ENCODE measurements around the gene SH3GLB1. TPM values are rescaled to one million over a fixed set of nuclear protein-coding genes. Genes with fewer than 3 reads are reported as not detected.

SH3GLB1 gene
- total RNA-seq, 4 donors from 2014 or later, result 56.2 to 73.1 (median 61.8) TPM

GRCh38 chr1:86750530-86750929, 46.2 kb downstream of the SH3GLB1 start:
- no peak overlapping the region for H3K4me3 ChIP-seq
- H3K36me3 ChIP-seq, result peaks cover 0 to 13% (median 11%) of the 10 kb centered on the region in 4 donors
- H3K9me3 ChIP-seq, result no peaks in the 10 kb centered on the region
- intact Hi-C loops (cut with DNase I), result no loop called here
- WGBS, result 88% methylated on average over 5 of the region's 5 CpGs
- H3K27ac ChIP-seq (replicated peaks in 1 of 4), result no peak overlapping the region
- peaks cover 0 to 5% (median 0%) of the 10 kb centered on the region in 4 donors for H3K27me3 ChIP-seq
- no peaks in the 10 kb centered on the region for H3K4me1 ChIP-seq
- no peak for DNase-seq (ENCODE audit: extremely low spot score)
- TF ChIP-seq EP300 (IDR thresholded peaks at IDR 0.05) (no peak), CTCF (IDR thresholded peaks at IDR 0.05) (no peak), POLR2AphosphoS5 (IDR thresholded peaks at IDR 0.05) (no peak), POLR2A (IDR thresholded peaks at IDR 0.05; ENCODE audit: low read depth) (no peak)

GRCh38 chr1:86751923-86752322, 47.5 kb downstream of the SH3GLB1 start:
- no peak overlapping the region for H3K4me3 ChIP-seq
- H3K27me3 ChIP-seq, result peaks cover 0 to 11% (median 0%) of the 10 kb centered on the region in 4 donors
- H3K36me3 ChIP-seq, result peaks cover 0 to 6% (median 0%) of the 10 kb centered on the region in 4 donors
- H3K4me1 ChIP-seq, result no peaks in the 10 kb centered on the region
- intact Hi-C loops (cut with DNase I), result no loop called here
- 92% methylated on average over 6 of the region's 6 CpGs for WGBS
- no peak for DNase-seq (ENCODE audit: extremely low spot score)
- H3K27ac ChIP-seq (replicated peaks in 1 of 4), result no peak overlapping the region
- no peak for TF ChIP-seq POLR2A (IDR thresholded peaks at IDR 0.05; ENCODE audit: low read depth)
- no peak for TF ChIP-seq EP300 (IDR thresholded peaks at IDR 0.05)
- TF ChIP-seq CTCF (IDR thresholded peaks at IDR 0.05), result no peak
- no peak for TF ChIP-seq POLR2AphosphoS5 (IDR thresholded peaks at IDR 0.05)
- H3K9me3 ChIP-seq, result no peaks in the 10 kb centered on the region

- no peak for DNase-seq (ENCODE audit: extremely low spot score)
- H3K4me1 ChIP-seq, result no peaks in the 10 kb centered on the region
- no peak for TF ChIP-seq EP300 (IDR thresholded peaks at IDR 0.05)
- TF ChIP-seq POLR2A (IDR thresholded peaks at IDR 0.05; ENCODE audit: low read depth), result no peak
- no peak for TF ChIP-seq CTCF (IDR thresholded peaks at IDR 0.05)
- no peak for TF ChIP-seq POLR2AphosphoS5 (IDR thresholded peaks at IDR 0.05)
- no peaks in the 10 kb centered on the region for H3K9me3 ChIP-seq
- H3K4me3 ChIP-seq, result no peak overlapping the region
- intact Hi-C loops (cut with DNase I), result no loop called here
- H3K27ac ChIP-seq (replicated peaks in 1 of 4), result no peak overlapping the region
- peaks cover 0 to 11% (median 0%) of the 10 kb centered on the region in 4 donors for H3K27me3 ChIP-seq
- no peaks in the 10 kb centered on the region for H3K36me3 ChIP-seq
Observed at GRCh38 chr1:86753700-86754099, 49.3 kb downstream of the SH3GLB1 start.

GRCh38 chr1:86754265-86754974, 50.0 kb downstream of the SH3GLB1 start:
- intact Hi-C loops (cut with DNase I), result no loop called here
- no peaks in the 10 kb centered on the region for H3K9me3 ChIP-seq
- TF ChIP-seq EP300 (IDR thresholded peaks at IDR 0.05), result no peak
- no peak for TF ChIP-seq CTCF (IDR thresholded peaks at IDR 0.05)
- no peak for TF ChIP-seq POLR2A (IDR thresholded peaks at IDR 0.05; ENCODE audit: low read depth)
- H3K36me3 ChIP-seq, result no peaks in the 10 kb centered on the region
- H3K4me3 ChIP-seq, result no peak overlapping the region
- 65% methylated on average over 4 of the region's 4 CpGs for WGBS
- H3K4me1 ChIP-seq, result no peaks in the 10 kb centered on the region
- peaks cover 0 to 11% (median 0%) of the 10 kb centered on the region in 4 donors for H3K27me3 ChIP-seq
- no peak overlapping the region for H3K27ac ChIP-seq (replicated peaks in 1 of 4)
- DNase-seq (ENCODE audit: extremely low spot score), result no peak

GRCh38 chr1:86756062-86756406, 51.7 kb downstream of the SH3GLB1 start:
- no peak overlapping the region for H3K27ac ChIP-seq (replicated peaks in 1 of 4)
- intact Hi-C loops (cut with DNase I), result no loop called here

More at GRCh38 chr1:86756062-86756406, 51.7 kb downstream of the SH3GLB1 start:
- no peaks in the 10 kb centered on the region for H3K36me3 ChIP-seq
- no peaks in the 10 kb centered on the region for H3K4me1 ChIP-seq
- TF ChIP-seq EP300 (IDR thresholded peaks at IDR 0.05) (no peak), POLR2AphosphoS5 (IDR thresholded peaks at IDR 0.05) (no peak), POLR2A (IDR thresholded peaks at IDR 0.05; ENCODE audit: low read depth) (no peak), CTCF (IDR thresholded peaks at IDR 0.05) (no peak)
- no peaks in the 10 kb centered on the region for H3K9me3 ChIP-seq
- peaks cover 0 to 11% (median 0%) of the 10 kb centered on the region in 4 donors for H3K27me3 ChIP-seq
- DNase-seq (ENCODE audit: extremely low spot score), result no peak
- H3K4me3 ChIP-seq, result no peak overlapping the region

Data from esophagus muscularis mucosa (tissue), 4 donors.